Measurements from ENCODE around the gene CD109.
"Not testable (repeated sequence)": the region's sequence is repeated elsewhere in the genome, so short reads cannot be mapped to it uniquely, and the experiment has no call there.

Gene CD109

DNA sequence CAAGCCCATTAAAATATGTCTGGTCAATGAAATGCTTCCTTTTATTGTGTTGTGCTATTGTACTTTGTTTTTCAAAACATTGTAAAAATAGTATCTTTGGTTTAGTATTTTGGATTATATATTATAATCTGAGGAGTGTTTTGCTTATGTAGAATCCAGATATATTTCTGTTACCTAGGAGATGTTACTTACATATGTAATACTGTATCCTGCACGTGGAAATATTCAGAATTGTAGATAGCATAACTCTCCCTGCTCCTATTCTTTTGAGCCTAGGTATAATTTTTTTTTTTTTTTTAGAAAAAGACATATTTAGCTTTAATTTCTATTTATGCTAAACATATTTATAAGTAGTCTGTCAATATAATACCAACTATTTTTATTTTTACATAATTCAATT lies 130.6 kb downstream of the CD109 start:
- Histone ChIP-seq H3K4me2 (no peak overlapping the region), H3K27ac (no peak overlapping the region), H3K9ac (no peak overlapping the region), H3K27me3 (ENCODE audit: insufficient read depth, low read depth) (no peaks in the 10 kb centered on the region), H3K4me3 (IDR thresholded peaks at IDR 0.05; ENCODE audit: insufficient read depth, low read depth, low read length) (no peak overlapping the region), H2AFZ (ENCODE audit: low read depth) (no peak overlapping the region), H3K36me3 (ENCODE audit: insufficient read depth) (no peaks in the 10 kb centered on the region), H3K79me2 (ENCODE audit: insufficient read depth, low read depth) (no peaks in the 10 kb centered on the region), H4K20me1 (ENCODE audit: insufficient read depth) (no peaks in the 10 kb centered on the region), H3K4me1 (ENCODE audit: low read depth, poor library complexity, severe bottlenecking) (peaks cover 8% of the 10 kb centered on the region)
- TF ChIP-seq, protein P1, sequence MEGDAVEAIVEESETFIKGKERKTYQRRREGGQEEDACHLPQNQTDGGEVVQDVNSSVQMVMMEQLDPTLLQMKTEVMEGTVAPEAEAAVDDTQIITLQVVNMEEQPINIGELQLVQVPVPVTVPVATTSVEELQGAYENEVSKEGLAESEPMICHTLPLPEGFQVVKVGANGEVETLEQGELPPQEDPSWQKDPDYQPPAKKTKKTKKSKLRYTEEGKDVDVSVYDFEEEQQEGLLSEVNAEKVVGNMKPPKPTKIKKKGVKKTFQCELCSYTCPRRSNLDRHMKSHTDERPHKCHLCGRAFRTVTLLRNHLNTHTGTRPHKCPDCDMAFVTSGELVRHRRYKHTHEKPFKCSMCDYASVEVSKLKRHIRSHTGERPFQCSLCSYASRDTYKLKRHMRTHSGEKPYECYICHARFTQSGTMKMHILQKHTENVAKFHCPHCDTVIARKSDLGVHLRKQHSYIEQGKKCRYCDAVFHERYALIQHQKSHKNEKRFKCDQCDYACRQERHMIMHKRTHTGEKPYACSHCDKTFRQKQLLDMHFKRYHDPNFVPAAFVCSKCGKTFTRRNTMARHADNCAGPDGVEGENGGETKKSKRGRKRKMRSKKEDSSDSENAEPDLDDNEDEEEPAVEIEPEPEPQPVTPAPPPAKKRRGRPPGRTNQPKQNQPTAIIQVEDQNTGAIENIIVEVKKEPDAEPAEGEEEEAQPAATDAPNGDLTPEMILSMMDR (conservative IDR thresholded peaks at IDR 0.05; ENCODE audit: low read depth, low read length): no peak

DNA sequence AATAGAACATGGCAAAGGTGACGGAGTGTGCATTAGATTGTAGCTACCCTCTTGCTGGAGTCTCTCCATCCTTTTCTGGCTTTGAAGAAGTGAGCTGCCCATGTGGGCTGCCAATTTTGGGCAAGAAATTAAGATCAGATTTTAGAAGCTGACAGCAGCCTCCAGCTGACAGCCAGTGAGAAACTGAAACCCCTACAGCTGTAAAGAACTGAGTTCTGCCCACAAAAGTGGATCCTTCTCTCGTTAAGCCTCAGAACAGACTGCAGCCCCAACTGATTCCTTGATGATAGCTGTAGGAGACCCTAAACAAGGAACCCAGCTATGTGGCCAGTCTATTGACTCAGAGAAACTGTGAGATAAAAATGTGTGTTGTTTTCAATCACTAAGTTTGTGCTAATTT lies 134.1 kb downstream of the CD109 start:
- Histone ChIP-seq H3K27ac (no peak overlapping the region), H2AFZ (ENCODE audit: low read depth) (no peak overlapping the region), H3K36me3 (ENCODE audit: insufficient read depth) (no peaks in the 10 kb centered on the region), H4K20me1 (ENCODE audit: insufficient read depth) (no peaks in the 10 kb centered on the region), H3K9ac (no peak overlapping the region), H3K79me2 (ENCODE audit: insufficient read depth, low read depth) (no peaks in the 10 kb centered on the region), H3K4me3 (IDR thresholded peaks at IDR 0.05; ENCODE audit: insufficient read depth, low read depth, low read length) (no peak overlapping the region), H3K4me1 (ENCODE audit: low read depth, poor library complexity, severe bottlenecking) (peaks cover 8% of the 10 kb centered on the region), H3K4me2 (no peak overlapping the region), H3K27me3 (ENCODE audit: insufficient read depth, low read depth) (no peaks in the 10 kb centered on the region)
- TF ChIP-seq, protein P1 (conservative IDR thresholded peaks at IDR 0.05; ENCODE audit: low read depth, low read length): no peak

DNA sequence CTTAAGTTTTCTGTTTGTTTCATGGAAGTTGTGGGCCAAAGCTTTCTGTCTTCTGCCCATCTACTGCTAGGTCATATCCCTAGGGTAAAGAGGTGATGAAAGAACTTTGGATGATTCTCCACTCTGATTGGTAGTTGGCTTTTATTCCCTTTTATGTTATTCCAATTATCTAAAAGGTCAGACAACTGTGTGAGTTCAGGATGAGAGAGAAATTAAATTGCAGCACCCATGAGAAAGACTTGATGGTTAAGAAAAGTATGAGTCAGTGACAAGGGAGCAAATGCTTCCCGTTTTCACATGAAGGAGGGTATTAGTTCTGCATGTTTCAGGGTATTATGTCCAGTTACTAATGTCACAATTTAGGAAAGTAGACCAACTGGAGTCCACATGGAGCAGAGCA lies 136.3 kb downstream of the CD109 start:
- H3K79me2 ChIP-seq (ENCODE audit: insufficient read depth, low read depth): no peaks in the 10 kb centered on the region
- H3K27ac ChIP-seq: no peak overlapping the region
- no peak overlapping the region for H3K4me2 ChIP-seq
- H3K9ac ChIP-seq: no peak overlapping the region
- TF ChIP-seq, protein P1 (conservative IDR thresholded peaks at IDR 0.05; ENCODE audit: low read depth, low read length): no peak
- no peak overlapping the region for H2AFZ ChIP-seq (ENCODE audit: low read depth)
- no peaks in the 10 kb centered on the region for H3K36me3 ChIP-seq (ENCODE audit: insufficient read depth)
- no peaks in the 10 kb centered on the region for H4K20me1 ChIP-seq (ENCODE audit: insufficient read depth)
- peaks cover 8% of the 10 kb centered on the region for H3K4me1 ChIP-seq (ENCODE audit: low read depth, poor library complexity, severe bottlenecking)
- H3K27me3 ChIP-seq (ENCODE audit: insufficient read depth, low read depth): no peaks in the 10 kb centered on the region
- no peak overlapping the region for H3K4me3 ChIP-seq (IDR thresholded peaks at IDR 0.05; ENCODE audit: insufficient read depth, low read depth, low read length)

DNA sequence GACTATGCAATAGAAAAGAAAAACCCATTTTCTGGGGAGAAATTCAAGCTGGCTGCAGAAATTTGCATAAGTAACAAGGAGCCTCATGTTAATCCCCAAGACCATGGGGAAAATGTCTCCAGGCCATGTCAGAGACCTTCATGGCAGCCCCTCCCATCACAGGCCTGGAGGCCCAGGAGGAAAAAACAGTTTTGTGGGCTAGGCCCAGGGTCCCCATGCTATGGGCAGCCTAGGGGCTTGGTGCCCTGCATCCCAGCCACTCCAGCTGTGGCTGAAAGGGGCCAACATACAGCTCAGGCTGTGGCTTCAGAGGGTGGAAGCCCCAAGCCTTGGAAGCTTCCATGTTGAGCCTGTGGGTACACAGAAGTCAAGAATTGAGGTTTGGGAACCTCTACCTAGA lies 148.7 kb downstream of the CD109 start:
- not testable (repeated sequence) for H3K4me2 ChIP-seq; H3K27ac ChIP-seq; H3K4me3 ChIP-seq (IDR thresholded peaks at IDR 0.05; ENCODE audit: insufficient read depth, low read depth, low read length); H3K79me2 ChIP-seq (ENCODE audit: insufficient read depth, low read depth); H3K36me3 ChIP-seq (ENCODE audit: insufficient read depth); H4K20me1 ChIP-seq (ENCODE audit: insufficient read depth); H3K9ac ChIP-seq; H2AFZ ChIP-seq (ENCODE audit: low read depth); H3K4me1 ChIP-seq (ENCODE audit: low read depth, poor library complexity, severe bottlenecking); H3K27me3 ChIP-seq (ENCODE audit: insufficient read depth, low read depth)

DNA sequence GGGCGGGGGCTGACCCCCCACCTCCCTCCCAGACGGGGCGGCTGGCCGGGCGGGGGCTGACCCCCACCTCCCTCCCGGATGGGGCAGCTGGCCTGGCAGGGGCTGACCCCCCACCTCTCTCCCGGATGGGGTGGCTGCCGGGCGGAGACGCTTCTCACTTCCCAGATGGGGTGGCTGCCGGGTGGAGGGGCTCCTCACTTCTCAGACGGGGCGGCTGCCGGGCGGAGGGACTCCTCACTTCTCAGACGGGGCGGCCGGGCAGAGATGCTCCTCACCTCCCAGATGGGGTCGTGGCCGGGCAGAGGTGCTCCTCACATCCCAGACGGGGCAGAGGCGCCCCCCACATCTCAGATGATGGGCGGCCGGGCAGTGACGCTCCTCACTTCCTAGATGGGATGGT lies 155.0 kb downstream of the CD109 start:
- H3K27ac ChIP-seq; H3K9ac ChIP-seq; H3K79me2 ChIP-seq (ENCODE audit: insufficient read depth, low read depth); H3K4me2 ChIP-seq; H4K20me1 ChIP-seq (ENCODE audit: insufficient read depth); H3K4me1 ChIP-seq (ENCODE audit: low read depth, poor library complexity, severe bottlenecking); H2AFZ ChIP-seq (ENCODE audit: low read depth); H3K27me3 ChIP-seq (ENCODE audit: insufficient read depth, low read depth); H3K36me3 ChIP-seq (ENCODE audit: insufficient read depth); H3K4me3 ChIP-seq (IDR thresholded peaks at IDR 0.05; ENCODE audit: insufficient read depth, low read depth, low read length): not testable (repeated sequence)
